Stimulated activated CD8-positive, alpha-beta memory T cell treated with anti-CD3 and anti-CD28 coated beads, Interleukin-12 subunit alpha, Interleukin-12 subunit beta, amount 100 ng/mL, for 4 hours (primary cell): ENCODE measurements around the gene TNS1.

Source experiments
- DNase-seq: peaks from one replicate; pipeline ENCODE4 v3.0.0-alpha.2; 2020; ENCODE audit warnings: low read depth

Gene TNS1

DNA sequence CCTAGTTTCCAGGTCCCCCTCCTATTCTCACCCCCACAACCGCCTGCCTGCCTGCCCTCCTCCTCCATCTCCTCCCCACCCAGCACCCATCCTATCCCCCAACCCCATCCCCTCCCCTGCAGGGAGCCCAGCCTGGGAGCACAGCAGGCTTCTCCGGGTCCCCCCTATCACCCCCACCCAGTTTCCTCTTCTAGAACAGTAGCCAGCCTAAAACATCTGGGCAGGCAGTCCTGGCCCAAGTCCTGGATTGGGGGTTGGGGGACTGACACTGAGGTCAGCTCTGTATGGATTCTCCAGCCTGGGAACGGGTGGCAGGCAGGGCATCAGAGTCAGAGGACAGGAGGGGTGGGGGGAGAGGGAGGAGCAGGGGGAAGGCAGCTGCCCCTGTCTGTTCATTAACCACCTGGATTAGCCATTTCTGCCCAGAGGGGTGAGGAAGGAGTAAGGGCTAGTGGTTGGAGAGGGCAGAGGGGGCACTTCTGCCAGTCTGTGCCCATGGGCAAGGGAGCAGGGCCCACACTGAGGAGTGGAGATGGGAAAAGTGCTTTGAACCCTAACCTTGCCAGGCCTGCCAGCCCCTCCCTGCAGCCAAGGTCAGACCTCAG, 60.0 kb downstream of the TNS1 start:
- DNase-seq, result no peak

DNA sequence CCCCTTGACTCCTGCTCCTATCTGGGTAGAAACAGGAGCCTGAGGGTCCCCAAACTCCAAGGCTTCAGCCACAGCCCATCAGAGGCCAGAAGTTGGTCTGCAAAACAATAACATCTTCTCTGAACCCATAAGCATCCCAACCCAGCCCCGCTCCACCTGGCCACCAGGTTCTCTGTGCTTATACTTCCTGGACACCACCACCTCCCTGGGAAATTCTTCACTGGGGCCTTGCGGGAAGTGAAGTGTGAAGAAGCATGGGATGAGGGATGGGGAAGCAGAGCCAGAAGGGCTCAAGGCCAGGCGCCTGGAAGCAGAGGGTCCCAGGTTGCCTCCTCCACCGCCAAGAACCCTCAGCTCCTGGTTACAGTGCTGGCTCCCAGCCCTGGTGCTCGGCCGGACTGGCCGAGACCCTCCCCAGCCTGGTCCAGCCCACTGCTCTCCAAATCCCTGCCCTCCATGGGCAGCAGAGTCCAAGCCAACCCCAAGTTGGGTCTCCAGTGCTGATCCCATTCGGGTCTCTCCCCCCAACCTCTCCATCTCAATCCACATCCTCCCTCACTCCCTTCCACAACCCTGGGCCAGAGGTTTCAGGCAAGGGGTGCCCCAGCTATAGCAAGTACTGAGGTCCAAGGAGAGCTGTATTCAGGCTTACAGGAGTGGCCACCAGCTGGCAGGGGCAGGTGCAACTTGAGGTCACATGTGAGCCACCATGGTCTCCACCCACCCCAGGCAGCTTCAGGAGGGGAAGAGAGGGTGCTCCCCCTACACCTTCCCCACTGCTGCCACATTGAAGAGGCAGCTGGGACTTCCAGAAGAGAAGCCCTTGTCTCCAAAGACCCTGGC, 60.7 kb downstream of the TNS1 start:
- no peak for DNase-seq

GRCh38 chr2:217941339-217941738, 61.5 kb downstream of the TNS1 start:
- no peak for DNase-seq

DNA sequence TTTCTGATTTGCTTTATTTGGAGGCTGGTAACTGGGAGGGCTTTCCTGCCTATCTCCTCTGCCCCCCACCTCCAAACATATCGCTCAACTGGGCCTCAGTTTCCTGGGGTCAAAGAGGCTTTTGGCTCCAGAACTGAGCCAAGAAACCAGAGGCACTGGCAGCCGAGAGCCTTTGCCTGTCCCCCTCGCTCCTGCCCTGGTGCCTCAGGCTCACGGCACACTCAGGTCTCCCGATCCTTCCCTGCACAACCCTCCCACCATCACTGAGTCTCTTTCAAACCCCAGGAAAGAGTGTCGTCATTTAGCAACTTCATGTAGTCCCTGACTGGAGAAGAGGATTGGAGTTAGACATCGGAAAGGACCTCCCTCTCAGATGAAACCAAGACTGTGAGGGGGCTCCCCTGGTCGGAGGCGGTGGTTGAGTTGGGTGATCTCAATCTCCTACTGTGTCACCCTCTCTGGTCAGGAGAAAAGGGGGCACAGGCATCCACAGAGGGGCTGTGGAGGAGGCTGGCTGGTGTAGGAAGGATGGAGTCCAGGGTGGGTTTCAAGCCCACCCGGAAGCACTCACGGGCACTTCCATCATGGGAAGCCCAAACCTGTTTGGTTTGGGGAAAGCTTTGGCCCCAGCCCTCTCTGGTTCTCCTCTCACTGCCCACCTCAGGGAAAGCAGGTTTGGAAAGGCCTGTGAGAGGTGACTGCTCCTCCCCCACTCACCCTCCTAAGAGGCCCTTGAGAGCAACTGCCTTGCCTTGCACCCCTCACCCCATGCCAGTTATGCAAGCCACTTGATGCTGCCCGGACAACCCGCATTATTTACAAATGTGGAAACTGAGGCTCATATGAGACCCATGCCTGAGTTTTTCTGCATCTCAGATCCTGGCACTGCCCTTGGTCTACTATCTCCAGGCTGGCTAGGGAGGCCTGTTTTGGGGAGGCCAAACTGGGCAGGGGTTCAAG, 62.3 kb downstream of the TNS1 start:
- DNase-seq, result no peak

DNA sequence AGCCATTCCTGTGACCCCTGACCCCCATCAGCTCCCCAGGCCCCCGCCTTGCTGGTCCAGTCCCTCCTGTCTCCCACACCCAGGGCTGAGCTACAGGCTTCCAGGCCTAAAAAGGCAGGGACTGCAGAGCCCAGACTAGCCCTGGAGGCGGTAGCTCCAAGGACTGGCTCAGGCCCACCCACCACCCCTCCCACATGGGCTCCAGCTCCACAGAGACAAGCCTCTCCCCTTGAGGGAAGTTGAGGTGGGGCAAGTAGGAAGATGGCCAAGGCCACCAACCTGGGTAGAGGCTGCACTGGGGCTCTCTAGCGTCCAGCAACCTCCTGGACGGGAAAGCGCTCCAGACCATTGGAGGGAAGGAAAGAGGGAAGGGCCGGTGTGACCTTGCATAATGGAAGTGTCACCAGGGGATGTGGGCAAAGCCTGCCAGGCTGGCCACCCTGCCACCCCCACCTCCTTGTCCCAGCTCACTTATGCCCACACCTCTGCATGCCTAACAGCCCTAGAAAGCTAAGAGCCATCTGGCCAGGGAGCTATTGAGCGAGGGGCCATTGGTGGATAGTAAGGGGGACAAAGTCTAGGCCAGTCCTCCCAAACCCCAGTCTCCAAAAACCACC, 63.1 kb downstream of the TNS1 start:
- no peak for DNase-seq

- no peak for DNase-seq
These were observed 63.6 kb downstream of the TNS1 start for GRCh38 chr2:217939220-217939619.

DNA sequence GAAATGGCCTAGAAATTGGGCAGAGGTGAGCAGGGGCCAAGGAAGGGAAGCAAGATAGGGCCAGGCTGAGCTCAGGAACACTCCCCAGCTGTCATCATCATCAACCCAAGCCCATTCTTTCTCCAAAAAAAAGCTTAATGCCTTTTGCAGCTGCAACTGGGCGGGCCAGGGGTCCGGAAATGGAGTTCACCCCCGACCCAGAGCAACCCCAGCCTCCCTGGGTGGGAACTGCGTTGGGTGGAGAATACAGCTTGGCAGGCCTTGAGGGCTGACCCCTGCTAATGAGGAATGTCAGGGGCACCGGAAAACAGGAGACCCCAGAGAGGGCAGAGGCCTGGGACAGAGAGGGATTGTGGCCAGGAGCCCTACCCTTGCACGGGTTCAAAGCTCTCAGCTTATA, 64.8 kb downstream of the TNS1 start:
- DNase-seq, result no peak

GRCh38 chr2:217937446-217937845, 65.3 kb downstream of the TNS1 start:
- DNase-seq, result no peak

GRCh38 chr2:217936952-217937351, 65.8 kb downstream of the TNS1 start:
- DNase-seq, result no peak

DNA sequence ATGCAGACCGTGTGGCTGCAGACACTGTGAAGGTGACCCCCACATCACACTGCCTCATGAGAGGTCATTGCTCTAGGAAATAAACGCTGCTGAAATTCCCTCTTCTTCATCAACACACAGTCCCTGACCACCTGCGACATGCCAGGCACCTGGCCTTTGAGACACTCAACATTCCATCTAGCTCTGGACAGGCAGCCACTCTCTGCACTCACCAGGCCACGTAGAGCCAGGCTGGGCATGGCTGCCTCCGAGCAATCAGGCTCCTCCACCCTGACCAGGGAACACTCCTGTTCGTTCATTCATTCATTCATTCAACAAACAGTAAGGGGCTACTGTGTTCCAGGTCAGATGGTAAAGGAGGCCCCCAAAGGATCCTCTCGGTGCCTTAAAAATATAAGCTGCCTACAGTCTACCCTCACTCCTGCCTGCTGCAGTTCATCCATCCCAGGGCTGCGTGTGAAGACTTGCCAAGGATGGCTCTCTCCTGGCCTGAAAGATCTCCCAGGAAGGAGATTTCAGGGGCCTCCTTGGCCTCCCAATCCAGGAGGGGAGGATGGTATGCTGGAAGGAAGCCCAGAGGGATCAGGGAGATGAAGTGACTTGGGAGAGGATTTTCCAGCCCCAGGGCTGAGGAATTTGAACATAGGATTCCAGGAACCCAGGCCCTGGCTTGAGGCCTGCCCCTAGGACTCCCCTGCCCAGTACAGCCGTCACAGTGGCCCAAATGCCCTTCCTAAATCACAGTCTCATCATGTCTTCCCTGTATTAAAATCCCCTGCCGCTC, 66.7 kb downstream of the TNS1 start:
- DNase-seq, result no peak

GRCh38 chr2:217935235-217935879, 67.4 kb downstream of the TNS1 start:
- no peak for DNase-seq

GRCh38 chr2:217934321-217935131, 68.3 kb downstream of the TNS1 start:
- no peak for DNase-seq

DNA sequence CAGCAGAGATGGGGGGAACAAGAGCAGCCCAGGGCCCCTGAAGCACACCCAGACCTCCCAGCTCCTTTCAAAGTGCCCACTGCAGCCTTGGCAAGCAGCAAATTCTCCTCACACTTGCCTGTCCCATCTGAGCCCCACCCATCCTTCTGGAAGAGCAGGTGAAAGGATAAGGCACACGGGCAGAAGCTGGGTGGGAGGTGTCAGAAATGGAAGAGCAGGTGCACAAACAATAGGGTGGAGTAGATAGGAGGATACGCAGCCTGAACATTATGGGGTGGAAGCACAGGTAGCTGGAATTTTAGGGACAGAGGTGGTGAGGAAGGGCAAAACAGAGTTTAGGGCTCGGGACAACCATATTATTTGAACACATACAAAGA, 69.2 kb downstream of the TNS1 start:
- no peak for DNase-seq

GRCh38 chr2:217932803-217933616, 69.8 kb downstream of the TNS1 start:
- no peak for DNase-seq

DNA sequence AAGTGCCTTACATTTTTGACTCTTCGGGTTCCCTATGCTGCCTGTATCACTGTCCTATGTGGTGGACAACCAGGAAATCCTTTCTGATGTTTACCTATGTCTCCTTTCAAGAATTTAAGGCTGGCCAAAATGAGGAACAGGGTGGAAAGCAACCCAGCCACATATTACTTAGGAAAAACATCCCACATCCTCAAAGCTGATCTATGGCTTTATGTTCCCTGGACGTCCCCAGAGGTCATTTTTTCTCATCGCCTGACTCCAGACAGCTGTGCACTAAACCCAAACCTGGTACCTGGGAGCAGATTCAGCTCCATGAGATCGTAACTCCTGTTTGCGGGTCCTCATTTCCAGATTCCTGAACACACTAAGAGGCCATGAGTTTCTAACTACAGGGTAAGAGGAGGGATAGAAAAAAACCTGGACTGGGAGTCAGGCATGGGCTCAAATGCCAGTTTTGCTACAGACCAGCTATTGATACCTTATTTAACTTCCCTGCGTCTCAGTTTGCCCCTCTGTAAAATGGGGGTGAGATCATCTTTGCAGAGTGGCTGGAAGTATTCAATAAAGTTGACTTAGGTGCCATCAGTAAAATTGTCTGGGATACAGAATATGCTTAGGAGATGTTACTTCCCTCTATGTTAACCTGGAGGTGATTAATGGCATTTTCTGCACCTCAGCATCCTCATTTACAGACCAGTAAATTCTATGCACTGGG, 70.8 kb downstream of the TNS1 start:
- no peak for DNase-seq

GRCh38 chr2:217930761-217931563, 71.8 kb downstream of the TNS1 start:
- no peak for DNase-seq
